ENCODE results near the gene UNC5A. TPM values are rescaled to one million over a fixed set of nuclear protein-coding genes. Genes with fewer than 3 reads are reported as not detected.
A peak's percentile ranks its signal among the peaks of the same experiment; 100 is the strongest.

Gene UNC5A
- total RNA-seq, result 0.41 TPM

DNA sequence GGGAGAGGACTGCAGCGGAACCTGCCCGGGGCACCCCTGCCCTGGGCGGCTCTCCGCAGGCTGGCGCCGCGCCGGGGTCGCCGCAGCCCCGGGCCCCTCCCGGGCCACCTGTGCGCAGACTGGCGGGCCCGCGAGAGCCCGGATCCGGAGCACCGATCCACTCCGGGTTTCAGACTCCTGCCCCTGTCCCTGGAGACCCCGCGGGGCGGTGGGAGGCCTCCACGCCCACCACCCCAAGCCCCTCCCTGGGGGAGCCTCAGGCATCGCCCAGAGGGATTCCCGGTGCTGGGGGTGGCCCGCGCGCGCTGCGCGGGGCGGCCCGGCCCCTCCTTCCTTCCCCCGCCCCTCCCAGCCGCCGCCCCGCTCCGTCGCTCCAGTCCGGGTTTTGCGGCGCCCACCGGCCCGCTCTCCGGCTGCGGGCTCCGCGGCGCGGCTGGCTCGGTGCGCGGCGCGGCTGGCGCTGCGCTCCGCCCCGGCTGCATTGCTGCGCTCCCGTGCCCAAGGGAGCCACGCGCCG, at the start of gene UNC5A:
UNC5A (plus strand) TSS at position 479 of the 517 bp plus-strand sequence. CDS start 192 bp downstream, outside the sequence.
- peak; percentile 65 for DNase-seq

GRCh38 chr5:176761755-176762154, 48.6 kb upstream of the UNC5A start:
- no peak for DNase-seq

DNA sequence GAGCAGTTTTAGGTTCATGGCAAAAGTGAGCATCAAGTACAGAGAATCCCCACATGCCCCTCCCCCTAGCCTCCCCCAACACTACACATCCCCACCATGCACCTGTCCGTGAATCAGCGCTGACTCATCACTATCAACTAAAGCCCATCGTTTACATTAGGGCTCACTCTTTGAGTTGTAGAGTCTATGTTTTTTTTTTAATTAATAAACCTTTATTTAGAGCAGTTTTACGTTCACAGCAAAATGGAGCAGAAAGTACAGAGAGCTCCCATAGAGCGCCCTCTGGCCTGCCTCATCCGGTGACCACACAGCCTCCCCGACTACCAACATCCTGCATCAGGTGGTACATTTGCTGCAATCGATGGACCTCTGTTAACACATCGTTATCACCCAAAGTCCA, 47.9 kb upstream of the UNC5A start:
- DNase-seq, result no peak

GRCh38 chr5:176765687-176766086, 44.7 kb upstream of the UNC5A start:
- no peak for DNase-seq

- DNase-seq, result no peak
Measured at GRCh38 chr5:176768174-176768970, 42.0 kb upstream of the UNC5A start.

GRCh38 chr5:176769911-176770310, 40.4 kb upstream of the UNC5A start:
- no peak for DNase-seq

DNA sequence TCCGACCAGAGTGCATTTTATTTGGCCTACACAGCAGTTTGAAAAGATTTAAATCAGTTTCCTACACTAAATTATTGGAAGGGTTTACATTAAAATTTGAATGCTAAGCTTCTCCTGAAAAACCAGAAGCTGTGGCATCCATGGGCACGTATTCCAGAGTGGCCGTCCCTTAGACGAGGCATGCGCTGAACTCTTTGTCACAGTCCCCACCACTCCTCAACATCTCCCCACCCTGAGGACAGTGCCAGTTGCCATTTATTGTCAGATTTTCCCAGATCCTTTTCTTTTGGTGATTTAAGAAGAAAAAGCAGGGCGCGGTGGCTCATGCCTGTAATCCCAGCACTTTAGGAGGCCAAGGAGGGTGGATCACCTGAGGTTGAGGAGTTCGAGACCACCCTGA, 39.9 kb upstream of the UNC5A start:
- no peak for DNase-seq

GRCh38 chr5:176771102-176771845, 39.1 kb upstream of the UNC5A start:
- no peak for DNase-seq

DNA sequence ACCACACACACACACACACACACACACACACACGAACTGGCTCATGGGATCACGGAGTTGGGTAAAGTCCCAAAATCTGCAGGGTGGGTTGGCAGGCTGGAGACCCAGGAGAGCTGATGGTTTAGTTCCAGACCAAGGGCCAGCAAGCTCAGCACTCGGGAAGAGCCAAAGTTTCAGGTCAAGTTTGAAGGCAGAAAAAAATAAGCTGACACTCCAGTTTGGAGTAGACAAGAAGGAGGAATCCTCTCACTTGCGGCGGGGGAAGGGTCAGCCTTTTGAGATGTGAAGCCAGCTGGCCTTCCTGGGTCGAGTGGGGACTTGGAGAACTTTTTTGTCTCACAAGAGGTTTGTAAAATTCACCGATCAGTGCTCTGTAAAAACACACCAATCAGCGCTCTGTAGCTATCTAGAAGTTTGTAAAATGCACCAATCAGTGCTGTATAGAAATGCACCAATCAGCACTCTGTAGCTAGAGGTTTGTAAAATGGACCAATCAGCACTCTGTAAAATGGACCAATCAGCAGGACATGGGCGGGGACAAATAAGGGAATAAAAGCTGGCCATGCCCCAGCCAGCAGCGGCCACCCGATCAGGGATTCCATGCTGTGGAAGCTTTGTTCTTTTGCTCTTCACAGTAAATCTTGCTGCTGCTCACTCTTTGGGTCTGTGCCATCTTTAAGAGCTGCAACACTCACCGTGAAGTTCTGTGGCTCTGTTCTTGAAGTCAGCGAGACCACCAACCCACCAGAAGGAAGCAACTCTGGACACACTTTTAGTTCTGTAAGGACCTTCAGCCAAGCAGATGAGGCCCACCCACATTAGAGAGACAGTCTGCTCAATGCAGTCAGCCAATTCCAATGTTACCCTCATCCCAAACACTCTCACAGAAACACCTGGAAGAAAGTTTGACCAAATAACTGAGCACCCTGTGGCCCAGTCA, 37.8 kb upstream of the UNC5A start:
- no peak for DNase-seq

DNA sequence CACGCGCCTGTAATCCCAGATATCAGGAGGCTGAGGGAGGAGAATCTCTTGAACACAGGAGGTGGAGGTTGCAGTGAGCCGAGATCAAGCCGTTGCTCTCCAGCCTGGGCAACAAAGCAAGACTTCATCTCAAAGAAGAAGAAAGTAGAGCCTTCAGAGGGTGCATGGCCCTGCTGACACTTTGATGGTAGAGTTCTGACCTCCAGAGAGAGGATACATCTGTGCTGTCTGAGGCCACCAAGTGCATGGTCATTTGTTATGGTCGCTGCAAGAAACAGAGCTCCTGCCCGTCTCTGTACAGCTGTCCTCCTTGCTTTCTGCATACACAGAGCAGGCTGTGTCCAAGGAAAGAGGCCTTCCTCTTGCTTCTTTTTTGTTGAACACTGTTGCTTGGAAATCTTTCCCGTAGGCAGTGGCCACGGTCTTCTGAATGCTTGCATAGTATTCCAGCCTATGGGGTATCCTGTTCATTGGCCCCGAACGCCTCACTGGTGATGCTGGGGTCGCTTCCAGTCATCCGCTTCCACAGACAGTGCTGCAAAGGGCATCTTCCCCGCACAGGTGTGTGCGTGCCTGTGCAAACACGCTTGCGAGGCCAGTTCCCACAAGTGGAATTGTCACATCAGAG, 36.8 kb upstream of the UNC5A start:
- DNase-seq, result no peak

- DNase-seq, result no peak
Measured at GRCh38 chr5:176774216-176775171, 35.9 kb upstream of the UNC5A start.

DNA sequence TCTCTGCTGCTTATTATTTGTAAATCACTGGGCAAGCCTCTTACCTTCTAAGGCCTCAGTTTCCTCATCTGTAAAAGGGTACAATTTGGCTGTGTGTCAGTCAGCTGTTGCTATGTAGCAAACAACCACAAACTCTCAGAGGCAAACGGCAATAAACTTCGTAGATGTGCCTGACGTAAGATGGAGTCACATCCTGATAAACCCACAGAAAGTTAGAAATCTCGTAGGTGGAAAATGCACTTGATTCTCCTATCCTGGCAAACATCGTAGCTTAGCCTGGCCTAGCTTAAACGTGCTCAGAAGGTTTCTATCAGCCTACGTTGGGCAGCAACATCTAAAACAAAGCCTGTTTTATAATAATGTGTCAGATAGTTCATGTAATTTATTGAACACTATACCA, 35.0 kb upstream of the UNC5A start:
- DNase-seq, result no peak

DNA sequence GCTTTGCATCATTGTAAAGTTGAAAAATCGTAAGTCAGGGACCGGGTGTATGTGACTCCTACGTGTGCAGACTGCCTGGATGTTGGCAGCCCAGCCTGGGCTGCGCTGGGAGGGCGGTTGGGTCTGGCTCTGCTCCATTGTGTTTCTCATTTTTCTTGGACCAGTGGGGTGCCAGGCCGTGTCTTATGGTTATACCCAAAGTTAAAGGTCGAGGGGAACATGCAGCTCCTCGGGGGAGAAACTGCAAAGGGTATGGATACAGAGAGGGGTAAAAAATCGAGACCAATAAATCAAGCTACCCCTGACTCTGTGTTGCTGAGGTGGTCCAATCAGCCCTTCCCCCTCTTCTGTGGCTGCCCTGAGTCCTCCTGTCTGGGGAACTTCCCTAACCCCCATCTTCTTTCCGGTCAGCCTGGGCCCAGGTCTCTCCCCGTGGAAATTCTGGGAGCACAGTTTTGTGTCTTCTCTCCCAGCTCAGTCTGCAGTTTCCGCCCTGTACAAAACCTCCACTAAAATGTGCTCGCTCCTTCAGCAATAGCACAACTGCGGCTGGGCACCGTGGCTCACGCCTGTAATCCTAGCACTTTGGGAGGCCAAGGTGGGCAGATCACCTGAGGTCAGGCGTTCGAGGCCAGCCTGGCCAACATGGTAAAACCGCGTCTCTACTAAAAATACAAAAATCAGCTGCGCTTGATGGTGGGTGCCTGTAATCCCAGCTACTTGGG, 34.1 kb upstream of the UNC5A start:
- DNase-seq, result no peak

- no peak for DNase-seq
Measured at GRCh38 chr5:176776916-176777315, 33.4 kb upstream of the UNC5A start.

DNA sequence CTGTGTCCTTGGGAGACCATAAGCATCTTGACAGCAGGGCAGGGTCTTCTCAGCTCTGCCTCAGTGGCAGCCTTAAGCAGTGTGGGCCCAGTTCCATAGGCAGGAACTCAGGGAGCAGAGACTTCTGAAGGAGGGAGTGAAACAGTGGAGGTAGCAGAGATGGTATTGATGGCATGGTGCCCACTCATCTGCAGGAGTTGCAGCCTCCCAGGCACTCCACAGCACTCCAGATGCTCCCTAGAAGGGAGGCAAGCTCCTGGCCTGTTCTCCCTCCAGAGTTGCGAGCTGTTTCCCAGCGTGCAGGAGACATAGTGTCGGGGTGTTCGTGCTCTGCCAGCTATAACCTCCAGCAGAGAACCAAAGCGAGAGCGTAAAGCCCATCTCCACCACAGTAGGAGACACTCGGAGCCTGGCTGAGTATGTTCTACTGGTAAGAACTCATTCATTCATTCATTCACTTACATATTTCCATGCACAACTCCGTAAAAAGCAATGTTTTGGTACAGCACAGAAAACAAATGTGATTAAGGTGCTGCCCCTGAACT, 31.4 kb upstream of the UNC5A start:
- DNase-seq, result no peak

- no peak for DNase-seq
Measured at GRCh38 chr5:176779537-176779936, 30.8 kb upstream of the UNC5A start.

GRCh38 chr5:176780176-176781053, 29.9 kb upstream of the UNC5A start:
- peak; percentile 29 for DNase-seq

- DNase-seq, result peak; percentile 92
Measured at GRCh38 chr5:176781054-176781375, 29.3 kb upstream of the UNC5A start.
